Astrocyte (in vitro differentiated cells and primary cell): ENCODE results near the gene CPN2. TPM values are rescaled to one million over a fixed set of nuclear protein-coding genes. Genes with fewer than 3 reads are reported as not detected.

Experiments used
- DNase-seq: peaks from one replicate; pipeline ENCODE4 v3.0.0-alpha.2; 2010; ENCODE audit warnings: low read depth
- FAIRE-seq: peaks from 2 replicates; lab custom pipeline; 2011; peaks lifted over from hg19 to GRCh38; lab: Jason Lieb, UNC
- H2AFZ ChIP-seq: 2 replicates; pipeline ENCODE4 v1.6.0; 2012; ENCODE audit warnings: low read depth, low read length, inconsistent platforms
- H3K27ac ChIP-seq: 2 replicates; pipeline ENCODE4 v1.5.1; 2011; ENCODE audit warnings: low read depth, low read length, inconsistent platforms
- H3K27me3 ChIP-seq: 2 replicates; pipeline ENCODE4 v1.6.0; 2011; ENCODE audit warnings: low read length, inconsistent platforms; ENCODE audit not compliant: insufficient read depth
- H3K36me3 ChIP-seq: 2 replicates; pipeline ENCODE4 v1.5.1; 2011; ENCODE audit warnings: low read length, inconsistent platforms; ENCODE audit not compliant: insufficient read depth
- H3K4me1 ChIP-seq: 2 replicates; pipeline ENCODE4 v1.5.1; 2011; ENCODE audit warnings: low read length, inconsistent platforms; ENCODE audit not compliant: insufficient read depth
- H3K4me2 ChIP-seq: 2 replicates; pipeline ENCODE4 v1.6.0; 2012; ENCODE audit warnings: low read length, inconsistent platforms
- H3K4me3 ChIP-seq: 2 replicates; pipeline ENCODE4 v1.5.1; 2011; ENCODE audit warnings: low read depth, mild to moderate bottlenecking, low read length, inconsistent platforms; ENCODE audit not compliant: insufficient read depth
- H3K79me2 ChIP-seq: 2 replicates; pipeline ENCODE4 v1.6.0; 2012; ENCODE audit warnings: mild to moderate bottlenecking, low read length, inconsistent platforms; ENCODE audit not compliant: insufficient read depth
- H3K9ac ChIP-seq: 2 replicates; pipeline ENCODE4 v1.6.0; 2012; ENCODE audit warnings: mild to moderate bottlenecking, low read length, inconsistent platforms
- H3K9me3 ChIP-seq: 2 replicates; pipeline ENCODE4 v1.5.1; 2012; ENCODE audit warnings: low read depth, mild to moderate bottlenecking, low read length, inconsistent platforms; ENCODE audit not compliant: insufficient read depth
- H4K20me1 ChIP-seq: 2 replicates; pipeline ENCODE4 v1.6.0; 2012; ENCODE audit warnings: low read length, inconsistent platforms; ENCODE audit not compliant: insufficient read depth
- H3K27ac Mint-ChIP-seq: one replicate; pipeline ENCODE4 v1.8.0; 2021; ENCODE audit warnings: mild to moderate bottlenecking, mixed read lengths; ENCODE audit not compliant: unreplicated experiment
- H3K27me3 Mint-ChIP-seq: one replicate; pipeline ENCODE4 v1.8.0; 2021; ENCODE audit warnings: low read depth, mixed read lengths; ENCODE audit not compliant: unreplicated experiment
- H3K36me3 Mint-ChIP-seq: one replicate; pipeline ENCODE4 v1.8.0; 2021; ENCODE audit warnings: low read depth, mixed read lengths; ENCODE audit not compliant: unreplicated experiment
- H3K4me1 Mint-ChIP-seq: one replicate; pipeline ENCODE4 v1.8.0; 2021; ENCODE audit warnings: low read depth, mixed read lengths; ENCODE audit not compliant: unreplicated experiment
- H3K4me3 Mint-ChIP-seq: one replicate; pipeline ENCODE4 v1.8.0; 2021; ENCODE audit warnings: mild to moderate bottlenecking, moderate library complexity, mixed read lengths; ENCODE audit not compliant: unreplicated experiment
- H3K9me3 Mint-ChIP-seq: one replicate; pipeline ENCODE4 v1.8.0; 2021; ENCODE audit warnings: mild to moderate bottlenecking, mixed read lengths; ENCODE audit not compliant: unreplicated experiment
- EZH2 ChIP-seq: IDR thresholded peaks from 2 replicates; pipeline ENCODE4 v1.6.1; 2012; ENCODE audit warnings: mild to moderate bottlenecking, low read length, inconsistent platforms; ENCODE audit not compliant: insufficient read depth
- total RNA-seq: library from RNA; stranded (reverse); gene quantifications from 2 replicates; pipeline ENCODE4 v1.2.1, GENCODE V29; 2021
- TF ChIP-seq, protein P1 (sequence below): IDR thresholded peaks from 2 replicates; pipeline ENCODE4 v1.5.1; 2011; ENCODE audit warnings: low read depth, mild to moderate bottlenecking, inconsistent platforms, low read length, moderate library complexity; ENCODE audit not compliant: insufficient read depth

The CPN2 gene
- total RNA-seq, 1 donor from 2014 or later = not detected

DNA sequence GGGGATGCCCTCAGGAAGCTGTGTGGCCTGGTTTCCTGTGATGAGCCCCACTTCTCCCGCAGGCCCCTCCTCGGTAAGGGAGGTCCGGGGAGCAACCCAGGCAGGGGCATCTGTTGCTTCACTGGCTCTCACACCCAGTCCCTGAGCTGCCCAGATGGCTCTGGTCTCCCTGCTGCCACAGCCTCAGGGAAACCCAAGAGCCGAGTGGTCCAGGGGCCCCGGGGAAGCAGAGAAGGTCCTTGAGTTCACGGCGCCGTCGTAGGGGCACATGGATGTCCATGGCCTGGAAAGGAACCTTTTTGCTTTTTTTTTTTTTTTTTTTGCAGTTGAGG is 31.7 kb upstream of the CPN2 start:
- no peaks in the 10 kb centered on the region for H3K4me1 Mint-ChIP-seq
- no peak overlapping the region for H3K9ac ChIP-seq
- no peaks in the 10 kb centered on the region for H3K9me3 ChIP-seq
- no peak overlapping the region for H3K4me3 Mint-ChIP-seq
- DNase-seq = no peak
- peaks cover 32% of the 10 kb centered on the region for H3K27me3 ChIP-seq
- no peak overlapping the region for H3K27ac ChIP-seq
- no peaks in the 10 kb centered on the region for H3K36me3 ChIP-seq
- H3K27me3 Mint-ChIP-seq = peaks cover 46% of the 10 kb centered on the region
- H3K27ac Mint-ChIP-seq = no peak overlapping the region
- H3K79me2 ChIP-seq = no peaks in the 10 kb centered on the region
- no peaks in the 10 kb centered on the region for H4K20me1 ChIP-seq
- no peak overlapping the region for H2AFZ ChIP-seq
- H3K4me2 ChIP-seq = no peak overlapping the region
- no peak for FAIRE-seq
- no peak overlapping the region for H3K4me3 ChIP-seq
- H3K36me3 Mint-ChIP-seq = no peaks in the 10 kb centered on the region
- no peak for TF ChIP-seq EZH2
- TF ChIP-seq, protein P1, sequence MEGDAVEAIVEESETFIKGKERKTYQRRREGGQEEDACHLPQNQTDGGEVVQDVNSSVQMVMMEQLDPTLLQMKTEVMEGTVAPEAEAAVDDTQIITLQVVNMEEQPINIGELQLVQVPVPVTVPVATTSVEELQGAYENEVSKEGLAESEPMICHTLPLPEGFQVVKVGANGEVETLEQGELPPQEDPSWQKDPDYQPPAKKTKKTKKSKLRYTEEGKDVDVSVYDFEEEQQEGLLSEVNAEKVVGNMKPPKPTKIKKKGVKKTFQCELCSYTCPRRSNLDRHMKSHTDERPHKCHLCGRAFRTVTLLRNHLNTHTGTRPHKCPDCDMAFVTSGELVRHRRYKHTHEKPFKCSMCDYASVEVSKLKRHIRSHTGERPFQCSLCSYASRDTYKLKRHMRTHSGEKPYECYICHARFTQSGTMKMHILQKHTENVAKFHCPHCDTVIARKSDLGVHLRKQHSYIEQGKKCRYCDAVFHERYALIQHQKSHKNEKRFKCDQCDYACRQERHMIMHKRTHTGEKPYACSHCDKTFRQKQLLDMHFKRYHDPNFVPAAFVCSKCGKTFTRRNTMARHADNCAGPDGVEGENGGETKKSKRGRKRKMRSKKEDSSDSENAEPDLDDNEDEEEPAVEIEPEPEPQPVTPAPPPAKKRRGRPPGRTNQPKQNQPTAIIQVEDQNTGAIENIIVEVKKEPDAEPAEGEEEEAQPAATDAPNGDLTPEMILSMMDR = no peak
- H3K4me1 ChIP-seq = no peaks in the 10 kb centered on the region
- no peaks in the 10 kb centered on the region for H3K9me3 Mint-ChIP-seq

DNA sequence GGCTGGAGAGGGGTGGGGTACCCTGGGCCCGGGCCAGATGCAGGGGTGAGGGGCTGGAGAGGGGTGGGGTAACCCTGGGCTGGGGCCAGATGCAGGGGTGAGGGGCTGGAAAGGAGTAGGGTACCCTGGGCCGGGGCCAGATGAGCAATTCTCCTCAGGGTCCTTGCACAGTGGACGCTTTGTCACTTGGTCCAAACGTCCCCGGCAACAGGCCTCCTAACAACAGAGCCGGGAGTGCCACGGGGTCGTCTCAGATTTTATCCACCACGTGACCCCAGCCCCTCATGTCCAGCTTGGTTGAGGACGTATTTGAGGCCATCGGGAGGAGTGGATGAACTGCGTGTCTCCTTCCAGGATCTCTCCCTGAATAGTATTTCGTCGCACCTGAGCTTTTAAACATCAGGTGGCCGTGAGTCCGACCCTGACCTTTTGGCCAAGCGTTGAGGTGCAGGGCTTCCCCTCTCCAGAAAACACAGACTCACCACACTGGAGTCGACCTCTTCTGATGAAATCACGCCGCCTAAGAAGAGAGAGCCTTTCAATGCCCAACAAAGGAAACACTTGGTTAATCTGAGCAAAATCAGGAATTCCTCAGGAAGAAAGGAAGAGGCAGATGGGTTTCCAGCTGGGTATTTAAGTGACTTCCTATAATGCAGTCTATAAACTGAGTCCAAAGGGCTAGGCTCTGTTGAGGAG is 31.2 kb upstream of the CPN2 start:
- Histone ChIP-seq H3K36me3 (no peaks in the 10 kb centered on the region), H3K27ac (no peak overlapping the region), H3K4me1 (no peaks in the 10 kb centered on the region), H3K79me2 (no peaks in the 10 kb centered on the region), H3K27me3 (peaks cover 32% of the 10 kb centered on the region), H2AFZ (no peak overlapping the region), H3K9ac (no peak overlapping the region), H3K4me2 (no peak overlapping the region), H3K9me3 (no peaks in the 10 kb centered on the region), H4K20me1 (no peaks in the 10 kb centered on the region), H3K4me3 (no peak overlapping the region)
- H3K4me3 Mint-ChIP-seq = no peak overlapping the region
- no peaks in the 10 kb centered on the region for H3K36me3 Mint-ChIP-seq
- no peaks in the 10 kb centered on the region for H3K9me3 Mint-ChIP-seq
- FAIRE-seq (no peak), DNase-seq (no peak)
- no peak overlapping the region for H3K27ac Mint-ChIP-seq
- peaks cover 46% of the 10 kb centered on the region for H3K27me3 Mint-ChIP-seq
- H3K4me1 Mint-ChIP-seq = no peaks in the 10 kb centered on the region
- no peak for TF ChIP-seq EZH2
- TF ChIP-seq, protein P1 = no peak

DNA sequence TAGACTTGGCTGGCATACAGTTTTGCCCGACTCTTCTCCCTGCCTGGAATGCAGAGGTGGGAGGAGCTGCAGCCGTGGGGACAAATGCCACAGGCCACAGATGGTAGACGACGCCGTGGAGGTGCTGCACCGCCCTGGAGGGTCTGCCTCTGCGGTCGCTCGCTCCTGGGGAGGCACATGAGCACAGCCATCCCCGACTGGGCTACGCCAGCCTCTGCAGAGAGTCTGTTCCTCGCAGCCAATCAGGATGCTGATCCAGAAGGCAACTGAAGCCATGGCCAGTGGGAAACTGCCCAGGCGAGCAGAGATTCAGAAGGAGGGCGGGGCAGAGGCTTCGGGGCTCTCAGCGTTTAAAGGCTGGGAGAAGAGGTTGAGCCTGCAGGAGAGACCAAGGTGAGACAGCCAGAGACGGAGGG is 30.3 kb upstream of the CPN2 start:
- H3K4me3 Mint-ChIP-seq = no peak overlapping the region
- no peak overlapping the region for H3K27ac Mint-ChIP-seq
- Histone ChIP-seq H3K4me1 (no peaks in the 10 kb centered on the region), H3K9ac (no peak overlapping the region), H2AFZ (no peak overlapping the region), H3K79me2 (no peaks in the 10 kb centered on the region), H3K4me3 (no peak overlapping the region), H3K36me3 (no peaks in the 10 kb centered on the region), H3K9me3 (no peaks in the 10 kb centered on the region), H4K20me1 (no peaks in the 10 kb centered on the region), H3K27ac (no peak overlapping the region), H3K4me2 (peak overlapping the region; percentile 26), H3K27me3 (peaks cover 30% of the 10 kb centered on the region)
- DNase-seq (peak; percentile 9), FAIRE-seq (no peak)
- no peak for TF ChIP-seq EZH2
- TF ChIP-seq, protein P1 = no peak
- H3K9me3 Mint-ChIP-seq = no peaks in the 10 kb centered on the region
- H3K36me3 Mint-ChIP-seq = no peaks in the 10 kb centered on the region
- peaks cover 40% of the 10 kb centered on the region for H3K27me3 Mint-ChIP-seq
- H3K4me1 Mint-ChIP-seq = no peaks in the 10 kb centered on the region
